Dermis microvascular lymphatic vessel endothelial cell (primary cell): Measurements from ENCODE around the gene FBXL4. TPM values are rescaled to one million over a fixed set of nuclear protein-coding genes. Genes with fewer than 3 reads are reported as not detected.
A peak's percentile ranks its signal among the peaks of the same experiment; 100 is the strongest.
"Not testable (repeated sequence)": the region's sequence is repeated elsewhere in the genome, so short reads cannot be mapped to it uniquely, and the experiment has no call there.

ENCODE experiments used
- DNase-seq, 2 donors: peaks; one replicate each; pipeline versions ENCODE4 v3.0.0 to v3.0.0-alpha.2; 2010; ENCODE audit warnings: low read depth in 2 of 2
- total RNA-seq: library from RNA; depleted of rRNA; stranded (reverse); fragments of >200 nt; gene quantifications from 2 replicates; pipeline ENCODE4 v1.2.1, GENCODE V29; 2014

FBXL4 gene
- total RNA-seq, 1 donor from 2014 or later, result 8.3 TPM

DNA sequence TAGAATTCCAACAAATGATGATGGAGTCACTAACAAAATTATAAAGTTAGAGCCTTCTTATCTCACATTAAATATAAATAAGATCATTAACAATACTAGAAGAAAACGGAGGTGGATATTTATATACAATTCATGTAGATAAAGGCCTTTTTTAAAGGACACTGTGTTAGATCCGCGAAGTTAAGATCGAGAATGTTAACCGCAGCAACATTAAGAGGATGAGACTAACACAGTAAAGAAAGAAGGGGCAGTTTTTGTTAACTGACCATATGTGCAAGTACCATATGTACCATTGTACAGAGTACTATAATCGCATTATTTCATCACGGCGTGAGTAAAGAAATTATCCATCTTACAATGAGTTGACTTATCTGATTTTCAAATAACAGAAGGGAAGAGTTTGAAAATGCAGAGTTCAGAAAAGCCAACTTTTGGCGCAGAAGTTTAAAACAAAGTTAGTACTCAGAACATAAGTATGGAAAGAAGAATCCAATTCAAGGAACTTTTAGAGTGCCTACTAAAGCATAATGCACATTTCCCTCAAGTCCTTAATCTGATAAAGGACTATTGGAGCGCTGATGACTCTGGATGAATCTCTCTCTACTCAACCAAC, 1.4 kb downstream of the FBXL4 start:
- no peak for DNase-seq

- DNase-seq, result no peak
Observed at GRCh38 chr6:98945311-98946115, 2.2 kb downstream of the FBXL4 start.

DNA sequence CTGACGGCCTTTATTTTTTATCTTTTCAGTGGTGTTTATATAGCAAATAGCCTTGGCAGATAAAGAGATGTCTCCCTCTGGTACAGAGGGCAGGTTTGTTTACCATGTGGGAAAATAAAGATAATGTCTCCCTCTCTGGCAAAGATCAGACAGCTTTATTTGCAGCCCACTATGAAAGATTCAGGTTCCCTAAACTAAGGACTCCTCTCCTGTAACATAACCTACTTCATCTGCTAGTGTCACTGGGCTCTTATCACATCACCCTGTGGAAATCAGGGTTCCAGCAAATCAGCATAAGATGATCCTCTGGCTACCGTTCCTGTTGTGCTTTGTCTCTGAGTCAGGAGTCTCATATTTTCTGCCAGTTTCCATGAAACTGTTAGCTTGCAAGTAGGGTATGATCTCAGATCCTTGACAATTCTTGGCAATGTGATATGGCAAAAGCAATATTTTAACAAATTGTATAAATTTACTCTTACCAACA, 3.1 kb downstream of the FBXL4 start:
- DNase-seq, result no peak

DNA sequence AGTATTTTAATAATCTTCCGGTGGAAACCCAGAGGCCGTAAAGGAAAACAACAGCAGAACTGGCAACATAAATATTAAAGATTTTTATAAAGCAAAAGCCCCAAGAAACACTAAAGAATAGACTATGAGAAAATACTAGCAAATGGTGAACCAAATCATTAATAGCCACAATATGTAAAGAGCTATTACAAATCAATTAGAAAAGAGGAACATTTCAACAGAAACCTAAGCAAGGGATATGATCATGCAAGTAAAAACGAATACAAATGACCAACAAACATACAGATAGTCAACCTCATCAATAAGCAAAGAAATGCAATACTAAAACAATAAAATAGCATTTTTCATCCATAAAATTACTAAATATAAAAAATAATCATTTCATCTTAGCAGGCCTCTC, 3.6 kb downstream of the FBXL4 start:
- no peak for DNase-seq

DNA sequence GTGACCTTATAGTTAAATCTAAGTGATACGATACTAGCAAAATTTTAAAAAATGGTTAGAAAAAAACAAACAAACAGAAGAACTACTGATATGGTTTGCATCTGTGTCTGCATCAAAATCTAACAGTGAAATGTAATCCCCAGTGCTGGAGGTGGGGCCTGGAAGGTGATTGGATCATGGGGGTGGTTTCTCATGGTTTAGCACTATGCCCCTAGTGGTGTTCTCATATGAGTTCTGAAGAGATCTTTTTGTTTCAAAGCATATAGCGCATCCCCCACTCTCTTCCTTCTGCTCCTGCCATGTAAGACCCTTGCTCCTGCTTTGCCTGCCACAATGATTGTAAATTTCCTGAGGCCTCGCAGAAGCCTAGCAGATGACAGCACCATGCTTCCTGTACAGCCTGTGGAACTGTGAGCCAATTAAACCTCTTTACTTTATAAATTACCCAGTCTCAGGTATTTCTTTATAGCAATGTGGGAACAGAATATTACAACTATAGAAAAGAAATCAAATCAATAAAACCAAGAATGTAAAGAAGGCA, 5.4 kb downstream of the FBXL4 start:
- DNase-seq, result no peak

- DNase-seq, result no peak
Observed at GRCh38 chr6:98941319-98941718, 6.4 kb downstream of the FBXL4 start.

GRCh38 chr6:98937351-98937750, 10.4 kb downstream of the FBXL4 start:
- DNase-seq, result no peak

DNA sequence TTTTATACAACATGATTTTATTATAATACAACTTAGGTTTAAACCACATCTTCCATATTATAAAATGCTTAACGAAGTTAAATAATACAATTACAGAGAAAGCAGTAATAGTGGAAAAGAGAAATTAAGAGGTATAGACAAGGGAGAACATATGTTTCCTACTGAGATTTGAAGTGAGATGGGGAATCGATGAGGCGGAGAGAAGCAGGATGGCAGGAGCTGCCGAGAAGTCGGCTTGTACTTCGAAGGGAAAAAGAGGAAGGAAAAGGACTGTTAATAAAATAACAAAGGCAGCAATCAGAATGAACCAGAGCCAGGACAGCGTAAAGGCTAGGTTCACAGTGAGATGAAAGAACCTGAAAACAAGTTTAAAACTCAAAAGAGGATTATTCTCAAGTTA, 15.4 kb downstream of the FBXL4 start:
- peak in 1 of 2 donors; percentile 34 for DNase-seq

- DNase-seq, result no peak
Observed at GRCh38 chr6:98931696-98932095, 16.1 kb downstream of the FBXL4 start.

DNA sequence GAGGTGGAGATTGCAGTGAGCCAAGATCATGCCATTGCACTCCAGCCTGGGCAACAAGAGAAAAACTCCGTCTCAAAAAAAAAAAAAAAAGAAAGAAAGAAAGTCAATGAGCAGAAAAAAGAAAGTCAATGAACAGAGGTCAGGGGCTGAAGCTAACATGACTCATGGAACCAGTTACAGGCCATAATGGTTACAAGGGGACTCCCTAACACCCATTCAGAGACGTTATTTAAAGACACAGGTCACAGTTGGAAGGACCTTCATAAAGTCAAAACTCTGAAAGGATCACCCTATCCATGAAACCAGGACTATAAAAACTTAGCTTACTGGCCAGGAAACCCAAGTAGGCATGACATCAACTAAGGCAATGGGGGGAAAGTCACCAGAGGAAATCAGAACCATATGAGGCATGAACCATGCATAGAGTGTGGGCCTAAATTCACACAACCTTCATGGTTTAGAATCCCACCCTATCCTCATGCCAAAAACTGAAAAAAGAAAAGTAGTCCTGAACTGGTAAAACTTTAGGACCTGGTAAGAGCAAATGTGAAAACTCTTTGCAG, 18.2 kb downstream of the FBXL4 start:
- DNase-seq, result no peak

- DNase-seq, result no peak
Observed at GRCh38 chr6:98928688-98929087, 19.1 kb downstream of the FBXL4 start.

GRCh38 chr6:98927534-98927933, 20.2 kb downstream of the FBXL4 start:
- peak; percentile 70 to 77 for DNase-seq

DNA sequence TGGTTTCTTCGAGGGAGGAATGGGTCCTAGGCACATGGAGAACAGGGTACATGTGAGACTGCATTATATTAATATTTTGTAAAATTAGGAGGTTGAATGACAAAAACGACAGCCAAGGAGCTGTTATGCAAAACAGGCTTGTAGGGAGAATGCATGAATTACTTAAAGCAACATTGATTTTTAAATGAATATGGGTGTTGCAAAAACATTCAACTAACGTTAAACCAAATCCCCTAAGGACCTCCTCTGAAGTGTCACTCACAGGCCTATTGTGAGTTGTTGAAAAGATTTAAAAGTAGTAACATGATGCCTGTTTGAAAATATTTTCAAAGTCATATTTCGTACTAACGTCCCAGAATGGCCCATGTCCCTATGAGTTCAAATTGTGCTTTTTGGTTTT, 21.9 kb downstream of the FBXL4 start:
- no peak for DNase-seq

DNA sequence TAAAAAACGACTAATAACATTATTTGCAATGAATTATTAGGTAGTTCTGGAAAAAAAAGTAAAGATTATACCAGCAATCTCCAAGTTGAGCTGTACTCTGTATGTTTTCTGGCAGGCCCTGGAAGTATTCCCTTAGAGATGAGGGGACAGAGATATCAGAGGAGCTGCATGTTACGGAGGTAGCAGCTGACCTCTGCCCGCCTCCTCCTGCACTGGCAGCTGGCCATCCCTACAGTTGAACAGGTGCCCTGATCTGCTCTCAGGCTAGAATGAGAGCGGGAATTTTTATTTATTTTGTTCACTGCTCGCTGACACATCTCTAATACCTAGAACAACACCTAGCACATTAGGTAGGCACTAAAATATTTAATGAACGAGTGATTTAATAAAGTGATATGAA, 23.1 kb downstream of the FBXL4 start:
- no peak for DNase-seq

GRCh38 chr6:98920904-98921431, 26.8 kb downstream of the FBXL4 start:
- peak in 1 of 2 donors; percentile 10 for DNase-seq

GRCh38 chr6:98910946-98911345, 36.8 kb downstream of the FBXL4 start:
- not testable (repeated sequence) for DNase-seq

DNA sequence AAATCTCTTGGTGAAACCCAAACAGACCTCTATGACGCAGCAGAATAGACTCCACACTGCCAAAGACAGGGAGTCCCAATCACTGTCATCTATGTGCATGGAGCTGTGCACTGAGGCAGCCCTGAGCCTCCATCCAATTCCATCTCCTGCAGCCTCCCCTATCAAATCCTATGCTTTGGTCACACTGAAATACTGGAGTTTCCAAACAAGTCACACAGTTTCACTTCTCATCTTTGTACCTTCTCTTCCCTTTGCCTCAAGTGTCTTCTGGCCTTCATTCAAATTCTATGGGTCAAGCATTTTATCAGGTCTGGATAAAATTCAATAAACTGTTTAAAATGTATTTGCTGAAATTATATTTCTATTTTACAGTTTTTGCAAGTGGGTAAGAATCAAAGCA, 38.5 kb downstream of the FBXL4 start:
- DNase-seq, result no peak

GRCh38 chr6:98906342-98906741, 41.4 kb downstream of the FBXL4 start:
- not testable (repeated sequence) for DNase-seq

DNA sequence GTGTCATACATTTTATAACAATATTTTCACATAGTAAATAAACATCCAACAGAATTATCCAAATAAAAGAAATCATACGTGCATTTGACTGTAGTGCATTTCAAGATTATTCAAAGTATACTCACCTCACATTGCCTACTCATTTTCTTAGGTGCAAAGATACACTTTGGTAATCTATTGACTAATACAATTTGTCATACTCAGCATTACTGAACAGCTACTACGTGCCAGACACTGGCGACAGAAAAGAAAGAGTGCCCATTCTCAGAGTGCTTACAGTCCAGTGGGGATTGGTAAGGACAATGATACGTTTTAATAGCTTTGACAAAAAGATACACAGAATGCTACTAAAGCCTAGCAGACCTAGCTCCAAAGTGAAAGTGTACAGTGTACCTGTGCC, 42.0 kb downstream of the FBXL4 start:
- DNase-seq, result no peak

DNA sequence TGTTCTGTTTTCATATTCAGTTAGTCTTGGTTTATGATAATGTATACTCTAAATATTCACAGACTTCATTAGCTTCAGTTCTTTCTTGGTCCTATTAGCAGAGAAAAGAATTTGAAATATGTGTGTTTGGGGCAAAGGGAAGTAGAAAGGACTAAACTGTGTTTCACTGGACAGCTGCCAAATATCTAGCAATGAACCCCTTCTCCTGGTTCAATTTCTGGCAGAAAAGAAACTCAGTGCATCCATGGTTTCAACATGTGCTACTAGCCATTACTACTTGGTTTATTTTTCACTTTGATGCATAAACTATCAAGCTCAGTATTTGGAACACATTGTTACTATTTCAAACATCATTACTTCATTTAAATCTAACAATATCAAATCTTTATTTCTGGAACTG, 43.6 kb downstream of the FBXL4 start:
- peak; percentile 11 to 28 for DNase-seq

GRCh38 chr6:98900706-98901105, 47.0 kb downstream of the FBXL4 start:
- DNase-seq, result peak in 1 of 2 donors; percentile 6

- no peak for DNase-seq
Observed at GRCh38 chr6:98894810-98895209, 52.9 kb downstream of the FBXL4 start.
